Measurements from ENCODE around the gene PCGF1. TPM values are rescaled to one million over a fixed set of nuclear protein-coding genes. Genes with fewer than 3 reads are reported as not detected.

The PCGF1 gene
- total and polyA plus RNA-seq, 2 of the 13 experiments (the other 11 are each of a cell fraction or from before 2014, with no cell fraction given) = 20.4 to 22.6 TPM

GRCh38 chr2:74457549-74458131, 49.9 kb downstream of the PCGF1 start (continued):
- TF ChIP-seq HINFP (CRISPR knock-in tag; IDR thresholded peaks at IDR 0.05; ENCODE audit: low read depth) = peak; percentile 97
- peak; percentile 68; the same call in 1 of the 2 replicates for TF ChIP-seq DNMT1 (CRISPR knock-in tag; IDR thresholded peaks at IDR 0.05)
- no peak; the same call in 1 of the 2 replicates for TF ChIP-seq GMEB1 (CRISPR knock-in tag; IDR thresholded peaks at IDR 0.05; ENCODE audit: borderline replicate concordance)
- TF ChIP-seq ZNF496 (CRISPR knock-in tag; IDR thresholded peaks at IDR 0.05; ENCODE audit: insufficient replicate concordance) = no peak
- peak; percentile 47; the same call in 1 of the 2 replicates for TF ChIP-seq ZNF362 (CRISPR knock-in tag; IDR thresholded peaks at IDR 0.05; ENCODE audit: borderline replicate concordance)
- TF ChIP-seq SYNCRIP (IDR thresholded peaks at IDR 0.05; ENCODE audit: insufficient read depth, low read depth, low read length) = no peak
- TF ChIP-seq JUN (CRISPR knock-in tag; IDR thresholded peaks at IDR 0.05) = peak; percentile 70
- no peak; the same call in 1 of the 2 replicates for TF ChIP-seq DPF2 (CRISPR knock-in tag; IDR thresholded peaks at IDR 0.05; ENCODE audit: borderline replicate concordance, low read depth)
- no peak for TF ChIP-seq ZNF512B (CRISPR knock-in tag; IDR thresholded peaks at IDR 0.05; ENCODE audit: borderline replicate concordance)
- no peak for TF ChIP-seq ZBTB40 (IDR thresholded peaks at IDR 0.05)
- peak; percentile 63 for TF ChIP-seq ZBTB40 (CRISPR knock-in tag; IDR thresholded peaks at IDR 0.05)
